Astrocyte (in vitro differentiated cells and primary cell): ENCODE results near the gene SAMD14.
A peak's percentile ranks its signal among the peaks of the same experiment; 100 is the strongest.

Experiments
- CTCF ChIP-seq: IDR thresholded peaks from 2 replicates; pipeline ENCODE4 v1.5.1; 2011; ENCODE audit warnings: low read depth, mild to moderate bottlenecking, inconsistent platforms, low read length, moderate library complexity; ENCODE audit not compliant: insufficient read depth
- EZH2 ChIP-seq: IDR thresholded peaks from 2 replicates; pipeline ENCODE4 v1.6.1; 2012; ENCODE audit warnings: mild to moderate bottlenecking, low read length, inconsistent platforms; ENCODE audit not compliant: insufficient read depth

- no peak for TF ChIP-seq EZH2
- peak; percentile 33 for TF ChIP-seq CTCF
These were observed 50.4 kb downstream of the SAMD14 start for GRCh38 chr17:50079334-50080095.
